ENCODE results near the gene RNF183.

RNF183 gene

GRCh38 chr9:113302792-113303418, at the start of gene RNF183:
RNF183 (minus strand) TSS chr9:113303376; CDS start chr9:113298184, 5,192 bp downstream.
- no peaks in the 10 kb centered on the region for H3K27me3 ChIP-seq (replicated peaks; ENCODE audit: insufficient read depth, low read length)
- no peak within 1 kb of the TSS for H2AFZ ChIP-seq (ENCODE audit: low read length)
- no peak for TF ChIP-seq EZH2phosphoT487 (IDR thresholded peaks at IDR 0.05; ENCODE audit: low read length)
- no peak for DNase-seq
- no peak within 1 kb of the TSS for H3K9ac ChIP-seq (ENCODE audit: low read length)
- H3K36me3 ChIP-seq (replicated peaks; ENCODE audit: insufficient read depth, low read length): no peaks in the 10 kb centered on the region
- peaks cover 18% of the 10 kb centered on the region for H3F3A ChIP-seq (ENCODE audit: insufficient read depth, low read length)
- no peak within 1 kb of the TSS for H3K4me3 ChIP-seq (ENCODE audit: low read length)
- no peaks in the 10 kb centered on the region for H4K20me1 ChIP-seq (ENCODE audit: insufficient read depth, low read length)
- H3K4me2 ChIP-seq (ENCODE audit: low read depth, low read length): no peak within 1 kb of the TSS
- H3K79me2 ChIP-seq (ENCODE audit: low read length): no peaks in the 10 kb centered on the region
- H3K9me3 ChIP-seq (replicated peaks; ENCODE audit: insufficient read depth, low read length): no peaks in the 10 kb centered on the region
- peaks cover 29% of the 10 kb centered on the region for H3K4me1 ChIP-seq (ENCODE audit: low read length)
- no peaks in the 10 kb centered on the region for H3K9me2 ChIP-seq (replicated peaks; ENCODE audit: insufficient read depth, low read length)
- H3K27ac ChIP-seq (ENCODE audit: low read length): no peak within 1 kb of the TSS

GRCh38 chr9:113352411-113352810, 49.2 kb upstream of the RNF183 start:
- Histone ChIP-seq H4K20me1 (ENCODE audit: insufficient read depth, low read length) (no peaks in the 10 kb centered on the region), H3F3A (ENCODE audit: insufficient read depth, low read length) (peaks cover 40% of the 10 kb centered on the region), H3K4me2 (ENCODE audit: low read depth, low read length) (no peak overlapping the region), H3K9me3 (replicated peaks; ENCODE audit: insufficient read depth, low read length) (no peaks in the 10 kb centered on the region), H3K27ac (ENCODE audit: low read length) (peak overlapping the region; percentile 53; the same call in 1 of the 2 replicates), H3K4me1 (ENCODE audit: low read length) (peaks cover 38% of the 10 kb centered on the region), H3K27me3 (replicated peaks; ENCODE audit: insufficient read depth, low read length) (no peaks in the 10 kb centered on the region), H3K79me2 (ENCODE audit: low read length) (peaks cover 49% of the 10 kb centered on the region), H2AFZ (ENCODE audit: low read length) (no peak overlapping the region), H3K36me3 (replicated peaks; ENCODE audit: insufficient read depth, low read length) (no peaks in the 10 kb centered on the region), H3K4me3 (ENCODE audit: low read length) (no peak overlapping the region), H3K9me2 (replicated peaks; ENCODE audit: insufficient read depth, low read length) (no peaks in the 10 kb centered on the region), H3K9ac (ENCODE audit: low read length) (0 out of 2 replicates have a peak overlapping the region, but pooled peaks have one; percentile 17)
- TF ChIP-seq EZH2 (optimal IDR thresholded peaks at IDR 0.05; ENCODE audit: low read depth, low read length) (no peak), EZH2phosphoT487 (IDR thresholded peaks at IDR 0.05; ENCODE audit: low read length) (no peak), CTCF (IDR thresholded peaks at IDR 0.05; ENCODE audit: low read length) (no peak)
- DNase-seq: peak; percentile 15

- H3K27me3 ChIP-seq (replicated peaks; ENCODE audit: insufficient read depth, low read length): no peaks in the 10 kb centered on the region
- H3K9me3 ChIP-seq (replicated peaks; ENCODE audit: insufficient read depth, low read length): no peaks in the 10 kb centered on the region
- TF ChIP-seq CTCF (IDR thresholded peaks at IDR 0.05; ENCODE audit: low read length): no peak
- no peak for TF ChIP-seq EZH2 (optimal IDR thresholded peaks at IDR 0.05; ENCODE audit: low read depth, low read length)
- no peak for TF ChIP-seq EZH2phosphoT487 (IDR thresholded peaks at IDR 0.05; ENCODE audit: low read length)
- peaks cover 48% of the 10 kb centered on the region for H3K79me2 ChIP-seq (ENCODE audit: low read length)
- peaks cover 40% of the 10 kb centered on the region for H3K4me1 ChIP-seq (ENCODE audit: low read length)
- peak overlapping the region; percentile 53; the same call in 1 of the 2 replicates for H3K27ac ChIP-seq (ENCODE audit: low read length)
- no peak overlapping the region for H3K9ac ChIP-seq (ENCODE audit: low read length)
- H3K36me3 ChIP-seq (replicated peaks; ENCODE audit: insufficient read depth, low read length): no peaks in the 10 kb centered on the region
- no peaks in the 10 kb centered on the region for H4K20me1 ChIP-seq (ENCODE audit: insufficient read depth, low read length)
- H3F3A ChIP-seq (ENCODE audit: insufficient read depth, low read length): peaks cover 42% of the 10 kb centered on the region
- H3K4me2 ChIP-seq (ENCODE audit: low read depth, low read length): peak overlapping the region; percentile 26; the same call in 1 of the 2 replicates
- no peak overlapping the region for H2AFZ ChIP-seq (ENCODE audit: low read length)
- H3K9me2 ChIP-seq (replicated peaks; ENCODE audit: insufficient read depth, low read length): no peaks in the 10 kb centered on the region
- DNase-seq: no peak
- no peak overlapping the region for H3K4me3 ChIP-seq (ENCODE audit: low read length)
Observed at GRCh38 chr9:113352006-113352405, 48.8 kb upstream of the RNF183 start.

GRCh38 chr9:113350937-113351336, 47.8 kb upstream of the RNF183 start:
- H3K79me2 ChIP-seq (ENCODE audit: low read length): peaks cover 41% of the 10 kb centered on the region
- no peak overlapping the region for H2AFZ ChIP-seq (ENCODE audit: low read length)
- no peaks in the 10 kb centered on the region for H3K27me3 ChIP-seq (replicated peaks; ENCODE audit: insufficient read depth, low read length)
- H3K36me3 ChIP-seq (replicated peaks; ENCODE audit: insufficient read depth, low read length): no peaks in the 10 kb centered on the region
- H3K27ac ChIP-seq (ENCODE audit: low read length): peak overlapping the region; percentile 89
- peaks cover 42% of the 10 kb centered on the region for H3F3A ChIP-seq (ENCODE audit: insufficient read depth, low read length)
- H4K20me1 ChIP-seq (ENCODE audit: insufficient read depth, low read length): no peaks in the 10 kb centered on the region
- peaks cover 40% of the 10 kb centered on the region for H3K4me1 ChIP-seq (ENCODE audit: low read length)
- H3K9me2 ChIP-seq (replicated peaks; ENCODE audit: insufficient read depth, low read length): no peaks in the 10 kb centered on the region
- DNase-seq: peak; percentile 62
- H3K4me3 ChIP-seq (ENCODE audit: low read length): peak overlapping the region; percentile 80
- H3K4me2 ChIP-seq (ENCODE audit: low read depth, low read length): peak overlapping the region; percentile 88
- H3K9me3 ChIP-seq (replicated peaks; ENCODE audit: insufficient read depth, low read length): no peaks in the 10 kb centered on the region
- TF ChIP-seq EZH2phosphoT487 (IDR thresholded peaks at IDR 0.05; ENCODE audit: low read length) (no peak), EZH2 (optimal IDR thresholded peaks at IDR 0.05; ENCODE audit: low read depth, low read length) (no peak), CTCF (IDR thresholded peaks at IDR 0.05; ENCODE audit: low read length) (no peak)
- H3K9ac ChIP-seq (ENCODE audit: low read length): peak overlapping the region; percentile 84
